Right cardiac atrium (tissue), 5 donors: ENCODE results near the gene DNAJA4. TPM values are rescaled to one million over a fixed set of nuclear protein-coding genes. Genes with fewer than 3 reads are reported as not detected.
A peak's percentile ranks its signal among the peaks of the same experiment; 100 is the strongest.

Source experiments
- ATAC-seq, 2 donors: fragments of 200-7000 bp; cut with Tn5 transposase; one replicate each; pipeline versions ENCODE4 v1.8.0 to v1.9.1; 2020; ENCODE audit warnings: moderate library complexity in 2 of 2, mild to moderate bottlenecking in 1 of 2
- DNase-seq, 3 donors: peaks; one replicate each; pipeline ENCODE4 v3.0.0-alpha.2; 2020
- H3K27ac ChIP-seq: one replicate; pipeline ENCODE4 v1.5.1; 2013; ENCODE audit warnings: mild to moderate bottlenecking, low read length, control low read depth, moderate library complexity
- H3K27me3 ChIP-seq: one replicate; pipeline ENCODE4 v1.6.1; 2013; ENCODE audit not compliant: control insufficient read depth, insufficient read depth
- H3K4me1 ChIP-seq: one replicate; pipeline ENCODE4 v1.6.1; 2013; ENCODE audit warnings: low read length; ENCODE audit not compliant: control insufficient read depth, insufficient read depth
- H3K4me3 ChIP-seq: one replicate; pipeline ENCODE4 v1.5.1; 2013; ENCODE audit warnings: low read length, control low read depth
- H3K9me3 ChIP-seq: one replicate; pipeline ENCODE4 v1.6.1; 2013; ENCODE audit warnings: low read length; ENCODE audit not compliant: control insufficient read depth
- WGBS: extraction: QIAGEN DNeasy Blood & Tissue Kit; methylation state at CpG from one replicate; pipeline ENCODE4 v1.1.7; 2013; 5-methylcytosine and 5-hydroxymethylcytosine counted together
- intact Hi-C, 4 donors: fragments of 100-400 bp; cut with DNase I; formaldehyde crosslinking; loops; one replicate each; pipeline versions ENCODE4 v1.11.0 to v1.14.0; 2022 to 2023
- polyA plus RNA-seq: library from polyadenylated mRNA; stranded (reverse); fragments of 200-250 nt; gene quantifications from one replicate; pipeline ENCODE4 v1.2.3, GENCODE V29; 2013
- total RNA-seq, 4 donors: library from RNA; stranded (reverse); fragmentation: NEBNext Ultra II Directional; extraction: Animal tissue kit (Norgen Biotek cat#: 25700); gene quantifications; one replicate each; pipeline ENCODE4 v1.2.1, GENCODE V29; 2021
- donor health status: healthy with polysubstance abuse.
- donor health status: DM: no; HTN: yes; CAD: no.
- donor health status: DM: no; HTN: no; CAD: no.
- donor health status: DM: no; HTN: yes; CAD: no; lungs with severe emphysema.
- donor health status: DM: yes; HTN: yes; CAD: no.

DNAJA4 gene
- total and polyA plus RNA-seq, 5 donors = 74.7 to 170 (median 102) TPM

GRCh38 chr15:78324144-78324543 lies 59.8 kb downstream of the DNAJA4 start:
- ATAC-seq (no peak), DNase-seq (no peak)
- intact Hi-C loops = no loop called here
- Histone ChIP-seq H3K4me3 (no peak overlapping the region), H3K4me1 (peaks cover 3% of the 10 kb centered on the region), H3K9me3 (no peaks in the 10 kb centered on the region), H3K27ac (no peak overlapping the region), H3K27me3 (no peaks in the 10 kb centered on the region)
- WGBS = 91% methylated on average over 5 of the region's 5 CpGs

- Histone ChIP-seq H3K4me3 (no peak overlapping the region), H3K27me3 (no peaks in the 10 kb centered on the region), H3K9me3 (no peaks in the 10 kb centered on the region), H3K27ac (no peak overlapping the region), H3K4me1 (peaks cover 3% of the 10 kb centered on the region)
- ATAC-seq = peak; percentile 27 to 41
- 61% methylated on average over 7 of the region's 7 CpGs for WGBS
- intact Hi-C loops = no loop called here
- DNase-seq = no peak
Observed at GRCh38 chr15:78325092-78325843, 60.9 kb downstream of the DNAJA4 start.

- Histone ChIP-seq H3K4me1 (peaks cover 3% of the 10 kb centered on the region), H3K27ac (no peak overlapping the region), H3K27me3 (no peaks in the 10 kb centered on the region), H3K9me3 (no peaks in the 10 kb centered on the region), H3K4me3 (no peak overlapping the region)
- 57% methylated on average over 1 of the region's 1 CpG for WGBS
- intact Hi-C loops = no loop called here
- DNase-seq (no peak), ATAC-seq (no peak)
Observed at GRCh38 chr15:78327466-78327865, 63.1 kb downstream of the DNAJA4 start.

- no peaks in the 10 kb centered on the region for H3K27me3 ChIP-seq
- intact Hi-C loops = loop anchor here in 1 of 4 donors (5.0 kb wide), 1 partner anchor 78 kb away; no protein-coding TSS in a partner anchor
- no peak overlapping the region for H3K4me3 ChIP-seq
- WGBS = 44% methylated on average over 4 of the region's 4 CpGs
- H3K9me3 ChIP-seq = no peaks in the 10 kb centered on the region
- no peak for DNase-seq
- H3K27ac ChIP-seq = no peak overlapping the region
- peaks cover 3% of the 10 kb centered on the region for H3K4me1 ChIP-seq
- ATAC-seq = no peak
Observed at GRCh38 chr15:78329625-78330024, 65.3 kb downstream of the DNAJA4 start.

Other genes starting within 250 kb of the DNAJA4 start
- gene TBC1D2B, start 186.9 kb upstream of the DNAJA4 start, total RNA-seq = 10 to 100 TPM; 14.0 to 19.8 (median 15.6) TPM
- 8.2 TPM for gene TBC1D2B, start 186.9 kb upstream of the DNAJA4 start, polyA plus RNA-seq
- gene SH2D7, start 172.0 kb upstream of the DNAJA4 start, total RNA-seq = not detected
- 0.02 TPM for gene SH2D7, start 172.0 kb upstream of the DNAJA4 start, polyA plus RNA-seq
- 10 to 100 TPM; 59.0 to 76.3 (median 64.5) TPM for gene CIB2, start 133.1 kb upstream of the DNAJA4 start, total RNA-seq
- gene CIB2, start 133.1 kb upstream of the DNAJA4 start, polyA plus RNA-seq = 55.0 TPM
- gene IDH3A, start 115.2 kb upstream of the DNAJA4 start, total RNA-seq = 100 to 1,000 TPM; 288 to 523 (median 472) TPM
- 193 TPM for gene IDH3A, start 115.2 kb upstream of the DNAJA4 start, polyA plus RNA-seq
- under 1 TPM in 3 of 4 donors, not detected in 1; 0.35 to 0.51 (median 0.42) TPM for gene ACSBG1, start 30.0 kb upstream of the DNAJA4 start, total RNA-seq
- gene ACSBG1, start 30.0 kb upstream of the DNAJA4 start, polyA plus RNA-seq = 1.1 TPM
- 10 to 100 TPM; 26.8 to 37.1 (median 28.3) TPM for gene SKIC8, start 35.0 kb downstream of the DNAJA4 start, total RNA-seq
- 34.7 TPM for gene SKIC8, start 35.0 kb downstream of the DNAJA4 start, polyA plus RNA-seq
- gene CRABP1, start 75.8 kb downstream of the DNAJA4 start, total RNA-seq = under 1 TPM in 1 of 4 donors, not detected in 3; 0.32 TPM
- gene CRABP1, start 75.8 kb downstream of the DNAJA4 start, polyA plus RNA-seq = 0.29 TPM
- gene IREB2, start 173.7 kb downstream of the DNAJA4 start, total RNA-seq = 10 to 100 TPM; 25.4 to 35.0 (median 29.1) TPM
- 7.9 TPM for gene IREB2, start 173.7 kb downstream of the DNAJA4 start, polyA plus RNA-seq
- gene HYKK, start 243.0 kb downstream of the DNAJA4 start, total RNA-seq = 10 to 100 TPM in 2 of 4 donors, 1 to 10 TPM in 2; 6.2 to 11.0 (median 9.1) TPM
- 4.9 TPM for gene HYKK, start 243.0 kb downstream of the DNAJA4 start, polyA plus RNA-seq